Mesendoderm (in vitro differentiated cells): Measurements from ENCODE around the gene RAC3.

ENCODE experiments used
- DNase-seq: peaks from one replicate; pipeline ENCODE4 v3.0.0; 2013
- H2AK5ac ChIP-seq: 2 replicates; pipeline ENCODE4 v1.6.1; 2013; ENCODE audit warnings: low read length, inconsistent platforms
- H2BK120ac ChIP-seq: 2 replicates; pipeline ENCODE4 v1.6.1; 2013; ENCODE audit warnings: low read depth, mild to moderate bottlenecking, low read length, moderate library complexity, mixed read lengths
- H2BK15ac ChIP-seq: replicated peaks from 2 replicates; pipeline ENCODE4 v1.6.1; 2013; ENCODE audit warnings: low read depth, mild to moderate bottlenecking, moderate library complexity
- H2BK5ac ChIP-seq: 2 replicates; pipeline ENCODE4 v1.6.1; 2013; ENCODE audit warnings: low read length, inconsistent platforms
- H3K18ac ChIP-seq: 2 replicates; pipeline ENCODE4 v1.6.1; 2013; ENCODE audit warnings: mild to moderate bottlenecking, low read length, mixed read lengths
- H3K23ac ChIP-seq: one replicate; pipeline ENCODE4 v1.6.1; 2013; ENCODE audit warnings: low read length
- H3K27ac ChIP-seq: 2 replicates; pipeline ENCODE4 v1.5.1; 2013; ENCODE audit warnings: low read depth, mild to moderate bottlenecking, inconsistent platforms, low read length, moderate library complexity
- H3K27me3 ChIP-seq: 2 replicates; pipeline ENCODE4 v1.6.1; 2013; ENCODE audit warnings: low read length, control low read depth, mild to moderate bottlenecking, inconsistent platforms; ENCODE audit not compliant: insufficient read depth, poor library complexity
- H3K36me3 ChIP-seq: 2 replicates; pipeline ENCODE4 v1.6.1; 2013; ENCODE audit warnings: low read length, inconsistent platforms; ENCODE audit not compliant: control insufficient read depth, insufficient read depth
- H3K4ac ChIP-seq: one replicate; pipeline ENCODE4 v1.6.1; 2013; ENCODE audit warnings: low read depth, mild to moderate bottlenecking, low read length, moderate library complexity
- H3K4me1 ChIP-seq: 2 replicates; pipeline ENCODE4 v1.6.1; 2013; ENCODE audit warnings: low read depth, low read length, inconsistent platforms; ENCODE audit not compliant: control insufficient read depth
- H3K4me2 ChIP-seq: 2 replicates; pipeline ENCODE4 v1.6.1; 2013; ENCODE audit warnings: low read length
- H3K4me3 ChIP-seq: 2 replicates; pipeline ENCODE4 v1.5.1; 2013; ENCODE audit warnings: mild to moderate bottlenecking, low read length
- H3K56ac ChIP-seq: one replicate; pipeline ENCODE4 v1.6.1; 2013; ENCODE audit warnings: low read length
- H3K79me1 ChIP-seq: 2 replicates; pipeline ENCODE4 v1.6.1; 2013; ENCODE audit warnings: low read length, inconsistent platforms
- H3K79me2 ChIP-seq: 2 replicates; pipeline ENCODE4 v1.6.1; 2013; ENCODE audit warnings: mild to moderate bottlenecking, low read length; ENCODE audit not compliant: control insufficient read depth, insufficient read depth
- H3K9ac ChIP-seq: 2 replicates; pipeline ENCODE4 v1.6.1; 2013; ENCODE audit warnings: low read length, inconsistent platforms
- H4K5ac ChIP-seq: one replicate; pipeline ENCODE4 v1.6.1; 2013; ENCODE audit warnings: low read length
- H4K8ac ChIP-seq: one replicate; pipeline ENCODE4 v1.6.1; 2013; ENCODE audit warnings: low read depth, mild to moderate bottlenecking, control low read depth, low read length, moderate library complexity
- WGBS: extraction: QIAGEN DNeasy Blood & Tissue Kit; methylation state at CpG from one replicate; pipeline ENCODE4 v1.1.7; 2013; ENCODE audit warnings: low lambda C conversion rate, missing lambda C conversion rate; ENCODE audit not compliant: insufficient coverage; ENCODE audit errors: extremely low coverage; 5-methylcytosine and 5-hydroxymethylcytosine counted together

Gene RAC3

GRCh38 chr17:82017612-82018151 lies 13.8 kb upstream of the RAC3 start:
- Histone ChIP-seq H3K79me2 (peaks cover 8% of the 10 kb centered on the region), H3K4me2 (no peak overlapping the region), H3K4ac (no peak overlapping the region), H2BK120ac (no peak overlapping the region), H3K9ac (no peak overlapping the region), H3K18ac (no peak overlapping the region), H2BK15ac (no peak overlapping the region), H3K23ac (no peak overlapping the region), H3K4me3 (no peak overlapping the region), H3K4me1 (no peaks in the 10 kb centered on the region), H3K56ac (no peak overlapping the region), H3K27me3 (no peaks in the 10 kb centered on the region), H4K8ac (no peak overlapping the region), H3K79me1 (peaks cover 8% of the 10 kb centered on the region), H3K27ac (no peak overlapping the region), H3K36me3 (no peaks in the 10 kb centered on the region), H4K5ac (no peak overlapping the region), H2AK5ac (no peak overlapping the region), H2BK5ac (no peak overlapping the region)
- DNase-seq = no peak
- no CpG with 5 or more reads among the region's 13 CpGs for WGBS

- H3K79me1 ChIP-seq = peaks cover 8% of the 10 kb centered on the region
- no peak for DNase-seq
- no peak overlapping the region for H3K23ac ChIP-seq
- H2BK5ac ChIP-seq = no peak overlapping the region
- no peak overlapping the region for H2BK120ac ChIP-seq
- no peak overlapping the region for H3K56ac ChIP-seq
- H4K5ac ChIP-seq = no peak overlapping the region
- H3K27ac ChIP-seq = no peak overlapping the region
- no CpG with 5 or more reads among the region's 19 CpGs for WGBS
- H3K18ac ChIP-seq = no peak overlapping the region
- H3K36me3 ChIP-seq = no peaks in the 10 kb centered on the region
- H4K8ac ChIP-seq = no peak overlapping the region
- H3K4ac ChIP-seq = no peak overlapping the region
- H3K4me2 ChIP-seq = no peak overlapping the region
- H3K79me2 ChIP-seq = peaks cover 8% of the 10 kb centered on the region
- H3K4me3 ChIP-seq = no peak overlapping the region
- no peaks in the 10 kb centered on the region for H3K27me3 ChIP-seq
- no peak overlapping the region for H2BK15ac ChIP-seq
- no peak overlapping the region for H3K9ac ChIP-seq
- no peak overlapping the region for H2AK5ac ChIP-seq
- H3K4me1 ChIP-seq = no peaks in the 10 kb centered on the region
Measured at GRCh38 chr17:82018152-82018988, 13.1 kb upstream of the RAC3 start.

GRCh38 chr17:82018989-82019689 lies 12.3 kb upstream of the RAC3 start:
- no peaks in the 10 kb centered on the region for H3K27me3 ChIP-seq
- no peak overlapping the region for H2BK120ac ChIP-seq
- H2BK5ac ChIP-seq = no peak overlapping the region
- H2AK5ac ChIP-seq = no peak overlapping the region
- no peak overlapping the region for H3K4me2 ChIP-seq
- no peak overlapping the region for H3K4ac ChIP-seq
- H3K9ac ChIP-seq = no peak overlapping the region
- no peak overlapping the region for H3K18ac ChIP-seq
- no peak overlapping the region for H3K4me3 ChIP-seq
- H3K27ac ChIP-seq = no peak overlapping the region
- no peaks in the 10 kb centered on the region for H3K36me3 ChIP-seq
- H3K56ac ChIP-seq = no peak overlapping the region
- H3K79me1 ChIP-seq = peaks cover 8% of the 10 kb centered on the region
- WGBS = no CpG with 5 or more reads among the region's 33 CpGs
- no peak overlapping the region for H4K8ac ChIP-seq
- H4K5ac ChIP-seq = no peak overlapping the region
- H3K79me2 ChIP-seq = peaks cover 8% of the 10 kb centered on the region
- no peak overlapping the region for H3K23ac ChIP-seq
- H2BK15ac ChIP-seq = no peak overlapping the region
- no peak for DNase-seq
- H3K4me1 ChIP-seq = no peaks in the 10 kb centered on the region

- Histone ChIP-seq H2BK5ac (no peak overlapping the region), H3K4me1 (no peaks in the 10 kb centered on the region), H2AK5ac (no peak overlapping the region), H2BK15ac (no peak overlapping the region), H3K4ac (no peak overlapping the region), H3K27me3 (no peaks in the 10 kb centered on the region), H3K18ac (no peak overlapping the region), H2BK120ac (no peak overlapping the region), H4K8ac (no peak overlapping the region), H3K23ac (no peak overlapping the region), H3K9ac (no peak overlapping the region), H3K79me1 (peaks cover 8% of the 10 kb centered on the region), H3K4me3 (no peak overlapping the region), H3K4me2 (no peak overlapping the region), H3K36me3 (no peaks in the 10 kb centered on the region), H3K79me2 (peaks cover 8% of the 10 kb centered on the region), H3K27ac (no peak overlapping the region), H4K5ac (no peak overlapping the region), H3K56ac (no peak overlapping the region)
- DNase-seq = peak; percentile 75
- WGBS = no CpG with 5 or more reads among the region's 34 CpGs
Measured at GRCh38 chr17:82019690-82020571, 11.5 kb upstream of the RAC3 start.

GRCh38 chr17:82020572-82021106 lies 10.8 kb upstream of the RAC3 start:
- no peak overlapping the region for H2BK15ac ChIP-seq
- no peaks in the 10 kb centered on the region for H3K4me1 ChIP-seq
- no peak overlapping the region for H2BK5ac ChIP-seq
- H3K4me3 ChIP-seq = no peak overlapping the region
- H3K23ac ChIP-seq = no peak overlapping the region
- WGBS = no CpG with 5 or more reads among the region's 14 CpGs
- H3K36me3 ChIP-seq = no peaks in the 10 kb centered on the region
- H3K9ac ChIP-seq = no peak overlapping the region
- H3K4me2 ChIP-seq = no peak overlapping the region
- H3K4ac ChIP-seq = no peak overlapping the region
- H4K8ac ChIP-seq = no peak overlapping the region
- H4K5ac ChIP-seq = no peak overlapping the region
- peaks cover 8% of the 10 kb centered on the region for H3K79me1 ChIP-seq
- peaks cover 8% of the 10 kb centered on the region for H3K79me2 ChIP-seq
- H2BK120ac ChIP-seq = no peak overlapping the region
- H3K18ac ChIP-seq = no peak overlapping the region
- H3K27me3 ChIP-seq = no peaks in the 10 kb centered on the region
- DNase-seq = no peak
- H2AK5ac ChIP-seq = no peak overlapping the region
- no peak overlapping the region for H3K56ac ChIP-seq
- no peak overlapping the region for H3K27ac ChIP-seq
